ENCODE results near the gene CADPS. TPM values are rescaled to one million over a fixed set of nuclear protein-coding genes. Genes with fewer than 3 reads are reported as not detected.

Gene CADPS
- polyA plus RNA-seq, 10 donors: 1.0 to 5.4 (median 2.9) TPM

DNA sequence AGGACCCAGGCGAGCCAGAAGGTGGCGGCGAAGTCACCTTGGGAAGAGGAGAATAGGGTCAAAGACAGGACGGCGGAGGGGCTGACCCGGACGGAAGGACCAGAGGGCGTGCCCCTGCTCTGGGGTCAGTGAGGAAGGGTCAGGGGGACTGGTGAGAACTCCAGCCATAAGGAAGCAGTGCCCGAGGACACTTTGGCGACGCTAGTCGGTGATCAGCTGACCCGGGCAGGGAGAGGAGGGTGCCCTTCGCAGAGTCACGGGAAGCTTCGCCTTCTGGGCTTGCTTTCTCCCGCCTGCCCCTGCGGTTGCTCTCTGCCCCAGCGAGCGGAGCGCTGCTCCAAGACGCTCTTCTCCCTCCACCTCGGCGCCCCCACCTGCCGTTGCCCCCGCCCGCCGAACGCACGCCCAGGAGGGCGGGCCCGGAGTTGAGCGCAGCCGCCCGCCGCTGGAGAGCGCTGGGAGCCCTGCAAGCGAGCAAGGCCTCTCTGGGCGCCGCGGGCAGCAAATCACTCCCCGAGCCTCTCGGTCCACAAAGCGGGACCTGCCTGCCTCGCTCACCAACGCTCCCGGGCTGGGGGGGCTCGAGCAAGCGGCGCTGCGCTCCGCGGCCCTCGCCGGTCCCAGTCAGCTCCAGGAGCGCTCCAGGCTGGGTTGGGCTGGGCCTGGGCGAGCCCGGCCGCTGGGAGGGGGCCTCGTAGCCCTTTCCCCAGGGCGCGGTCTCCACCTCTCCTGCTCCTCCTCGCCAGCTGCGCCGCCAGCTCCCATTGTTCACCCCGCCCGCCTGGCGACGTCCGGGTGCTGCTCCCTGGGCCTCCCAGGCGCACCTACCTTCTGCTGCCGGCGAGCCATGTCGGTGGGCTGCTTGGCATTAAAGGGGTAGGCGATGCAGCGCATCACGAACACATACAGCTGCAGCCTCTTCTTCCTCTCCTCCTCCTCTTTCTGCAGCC lies 1.2 kb downstream of the CADPS start:
- peak; percentile 12 to 49 (median 34) for DNase-seq

DNA sequence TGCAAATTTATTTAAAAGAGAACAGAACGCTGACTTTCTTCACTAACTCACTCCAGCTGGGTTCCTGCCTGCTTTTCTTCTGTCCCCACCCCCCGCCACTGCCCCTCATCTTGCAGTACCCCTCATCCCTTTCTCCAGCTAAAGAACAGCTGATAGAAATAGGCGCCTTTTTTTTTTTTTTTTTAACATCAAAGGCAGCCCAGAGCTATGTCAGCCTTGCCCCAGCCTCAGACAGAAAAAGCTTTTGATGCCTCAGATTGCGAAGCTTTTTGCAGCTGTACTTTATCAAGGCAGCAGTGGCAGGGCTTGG lies 1.8 kb downstream of the CADPS start:
- DNase-seq: peak in 1 of 3 donors; percentile 14

DNA sequence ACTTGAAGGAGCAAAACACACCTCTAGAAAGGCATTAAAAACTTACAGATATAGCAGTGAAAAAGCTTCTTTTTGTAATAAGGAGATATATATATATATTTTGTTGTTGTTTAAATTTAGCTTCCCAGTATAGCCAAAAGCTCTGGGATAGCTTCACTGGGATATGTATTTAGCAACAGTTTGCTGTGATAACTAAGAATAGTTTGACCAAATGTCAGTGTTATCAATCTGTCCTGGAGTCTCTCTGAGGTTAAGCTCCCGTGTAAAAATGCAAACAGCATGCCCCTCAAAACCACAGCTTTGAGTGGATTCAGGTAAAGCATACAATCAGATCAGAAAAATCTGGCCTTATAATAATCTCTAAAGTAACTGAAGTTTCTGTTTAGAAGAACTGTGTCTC lies 2.9 kb downstream of the CADPS start:
- DNase-seq: no peak

DNA sequence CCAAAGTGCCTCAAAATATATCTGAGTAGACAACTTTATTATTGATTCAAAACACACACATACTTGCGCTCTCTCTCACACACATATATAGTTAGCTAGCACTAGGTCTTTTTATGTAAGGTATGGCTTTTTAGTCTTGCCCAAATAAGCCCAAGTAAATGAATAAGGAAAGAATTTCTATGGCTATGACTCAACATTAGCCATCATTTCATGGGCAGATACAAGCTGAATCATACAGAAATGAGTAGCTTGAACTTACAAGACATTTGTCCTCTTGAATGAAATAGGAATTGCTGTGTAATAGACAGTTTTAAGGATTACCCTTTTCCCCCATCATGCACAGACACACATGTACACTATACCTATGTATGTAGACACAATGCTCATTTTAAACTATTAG lies 4.9 kb downstream of the CADPS start:
- peak in 1 of 3 donors; percentile 64 for DNase-seq

DNA sequence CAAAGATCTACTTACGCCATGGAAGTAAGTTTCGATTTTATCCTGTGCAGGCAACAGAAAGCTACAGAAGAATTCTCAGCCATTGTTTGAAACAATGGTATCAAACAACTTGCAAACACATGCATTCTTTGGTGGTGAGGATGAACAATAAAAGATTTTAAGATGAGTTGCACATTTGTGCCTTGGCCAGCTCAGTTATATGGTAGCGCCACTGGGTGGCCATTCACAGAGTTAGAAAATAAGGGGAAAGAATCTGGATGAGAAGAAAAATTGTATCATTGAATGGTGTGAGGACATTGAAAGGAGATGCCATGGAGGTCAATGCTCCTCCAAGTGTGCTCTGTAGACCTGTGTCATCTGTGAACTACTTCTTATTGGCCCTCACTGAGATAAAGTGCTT lies 11.6 kb downstream of the CADPS start:
- DNase-seq: no peak

DNA sequence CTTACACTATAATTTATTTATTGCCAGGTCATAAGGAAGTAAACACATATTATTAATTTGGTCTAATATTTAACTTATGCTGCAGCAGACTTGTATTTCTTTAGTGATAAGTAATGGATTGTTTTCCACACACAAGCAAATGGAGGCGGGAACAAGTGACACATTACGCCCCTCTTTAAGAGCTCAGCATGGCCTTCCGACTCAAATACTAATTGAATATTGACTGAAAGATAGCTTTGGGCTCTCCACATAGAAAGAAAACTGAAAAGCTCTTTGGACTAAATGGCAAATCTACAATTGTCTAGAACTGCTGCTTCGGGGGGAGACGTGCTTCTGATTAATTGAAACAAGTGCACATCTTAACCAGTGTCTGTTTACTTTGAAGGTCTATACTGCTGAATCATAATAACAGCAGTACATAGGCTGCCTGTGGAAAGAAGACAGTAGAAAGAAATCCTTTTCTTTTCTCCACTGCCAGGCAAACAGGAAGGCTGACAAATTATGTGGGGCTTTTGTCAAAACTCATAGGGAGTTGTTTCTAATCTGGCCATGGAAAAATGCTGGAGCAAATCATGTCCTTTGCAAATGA lies 15.9 kb downstream of the CADPS start:
- no peak for DNase-seq

DNA sequence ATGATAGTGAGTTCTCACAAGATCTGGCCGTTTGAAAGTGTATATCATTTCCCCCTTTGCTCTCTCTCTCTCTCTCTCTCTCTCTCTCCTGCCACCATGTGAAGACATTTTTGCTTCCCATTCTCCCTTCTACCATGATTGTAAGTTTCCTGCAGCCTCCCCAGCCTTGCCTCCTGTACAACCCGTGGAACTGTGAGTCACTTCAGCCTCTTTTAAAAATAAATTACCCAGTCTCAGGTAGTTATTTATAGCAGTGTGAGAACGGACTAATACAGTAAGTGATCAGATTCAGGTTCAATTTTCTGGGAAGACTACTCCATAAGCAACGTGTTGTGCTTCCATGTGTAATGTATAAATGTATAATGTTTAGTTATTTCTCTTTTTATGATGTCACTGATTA lies 29.2 kb downstream of the CADPS start:
- no peak for DNase-seq

DNA sequence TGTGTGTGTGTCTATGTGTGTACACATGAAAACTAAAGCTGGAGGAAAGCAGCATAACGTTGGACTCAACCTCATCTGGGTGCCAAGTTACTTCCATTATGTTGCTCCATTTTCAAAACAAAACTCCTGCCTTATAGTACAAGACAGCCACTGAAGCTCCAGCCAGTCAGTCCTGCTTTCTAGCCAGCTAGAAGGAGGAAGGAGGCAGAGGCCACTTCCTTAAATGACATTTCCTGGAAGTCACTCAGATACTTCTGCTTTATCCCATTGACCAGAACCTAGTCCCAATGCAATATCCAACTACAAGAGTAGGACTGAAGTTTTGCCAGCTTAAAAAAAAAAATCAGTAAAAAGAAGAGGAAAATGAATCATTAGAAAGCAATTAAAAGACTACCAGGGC lies 31.7 kb downstream of the CADPS start:
- no peak for DNase-seq

DNA sequence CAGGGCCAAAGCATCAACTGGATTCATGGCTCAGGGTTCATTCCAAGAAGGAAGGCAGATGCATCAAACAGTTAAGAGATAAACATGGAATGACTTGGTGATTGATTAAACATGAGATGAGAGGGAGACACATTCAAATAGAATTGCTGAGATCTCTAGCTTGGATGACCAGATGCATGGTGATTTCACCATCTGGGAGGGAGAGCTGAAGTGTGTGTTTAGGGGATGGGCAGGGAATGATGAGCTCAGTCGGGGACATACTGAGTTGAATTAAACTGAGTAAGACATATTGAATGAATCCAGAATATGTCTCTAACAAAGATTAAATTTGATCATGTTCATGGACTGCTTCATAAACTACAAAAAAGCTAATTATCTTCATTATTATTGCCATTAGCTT lies 35.5 kb downstream of the CADPS start:
- DNase-seq: no peak

DNA sequence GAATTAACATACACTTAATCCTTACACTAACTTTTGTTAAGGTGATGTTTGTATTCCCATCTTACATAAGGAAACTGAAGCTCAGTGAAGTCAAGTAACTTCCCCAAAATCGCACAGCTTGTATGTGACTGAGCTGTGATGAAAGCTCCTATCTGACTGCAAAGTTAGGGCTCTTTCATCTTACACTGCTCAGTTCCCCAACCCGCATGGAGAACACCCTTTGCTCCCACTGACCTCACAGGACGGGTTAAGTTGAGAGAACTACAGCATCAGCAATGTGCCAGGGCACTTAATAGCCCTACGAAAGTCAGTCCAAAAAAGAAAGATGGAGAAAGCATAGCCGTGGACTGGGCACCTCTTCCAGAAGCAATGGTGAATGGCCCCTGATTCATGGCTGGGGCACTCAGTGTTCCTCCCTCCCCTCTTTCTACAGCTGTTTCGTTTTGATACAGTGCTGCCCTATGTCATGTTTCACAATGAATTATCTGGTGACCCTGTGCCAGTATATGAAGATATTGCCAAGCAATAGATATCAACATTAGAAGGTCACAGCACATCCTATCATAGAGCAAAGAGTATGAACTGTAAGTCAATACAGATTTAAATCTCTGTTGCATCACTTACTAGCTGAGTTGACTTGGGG lies 38.0 kb downstream of the CADPS start:
- DNase-seq: no peak

DNA sequence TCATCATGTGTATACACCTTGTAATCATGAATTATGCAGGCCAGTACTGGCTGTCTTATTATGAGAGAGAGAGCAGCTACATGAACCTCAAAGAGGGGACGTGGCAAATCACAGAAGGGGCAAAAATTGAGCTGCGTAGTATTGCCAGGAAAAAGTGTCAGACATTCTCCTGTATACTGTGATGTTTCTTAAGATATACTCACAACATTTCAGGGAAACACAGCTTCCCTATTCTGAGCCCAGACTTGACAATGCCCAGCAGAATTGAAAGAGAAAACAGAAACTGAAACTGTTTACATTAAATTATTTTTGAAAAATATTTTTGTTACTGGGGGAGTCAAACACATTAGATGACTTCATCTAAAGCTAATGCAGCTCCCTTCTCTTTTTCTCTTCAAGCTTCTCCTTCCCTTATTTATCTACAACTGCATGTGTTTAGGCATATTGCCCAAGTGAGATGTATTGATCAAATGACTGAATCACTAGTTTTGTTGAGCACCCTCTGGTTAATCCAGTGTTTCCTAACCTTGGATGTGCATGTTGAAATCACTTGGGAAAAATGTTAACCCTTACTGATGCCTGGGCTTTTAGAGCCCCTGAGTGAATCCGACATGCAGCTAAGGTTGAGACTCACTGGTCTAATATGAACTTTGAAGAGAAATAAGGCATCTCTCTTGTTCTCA lies 39.5 kb downstream of the CADPS start:
- peak in 1 of 3 donors; percentile 2 for DNase-seq

DNA sequence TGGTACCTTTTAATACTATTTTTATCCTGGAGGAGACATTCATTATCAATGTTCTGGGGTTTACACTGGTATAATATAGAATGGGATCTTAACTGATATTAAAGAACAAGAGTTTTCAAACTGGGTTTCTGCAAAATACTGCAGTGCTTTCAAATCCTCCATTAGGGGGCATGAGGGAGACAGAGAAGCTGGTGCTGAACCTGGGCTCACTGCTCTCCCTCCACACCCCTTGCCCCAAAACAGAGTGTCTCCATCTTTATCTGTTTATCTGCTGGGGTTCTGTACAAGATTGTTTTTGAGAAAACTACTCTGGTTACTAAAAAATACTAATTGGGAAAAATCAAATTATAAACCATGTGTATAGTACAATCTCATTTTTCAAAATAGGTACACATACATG lies 41.7 kb downstream of the CADPS start:
- DNase-seq: no peak

DNA sequence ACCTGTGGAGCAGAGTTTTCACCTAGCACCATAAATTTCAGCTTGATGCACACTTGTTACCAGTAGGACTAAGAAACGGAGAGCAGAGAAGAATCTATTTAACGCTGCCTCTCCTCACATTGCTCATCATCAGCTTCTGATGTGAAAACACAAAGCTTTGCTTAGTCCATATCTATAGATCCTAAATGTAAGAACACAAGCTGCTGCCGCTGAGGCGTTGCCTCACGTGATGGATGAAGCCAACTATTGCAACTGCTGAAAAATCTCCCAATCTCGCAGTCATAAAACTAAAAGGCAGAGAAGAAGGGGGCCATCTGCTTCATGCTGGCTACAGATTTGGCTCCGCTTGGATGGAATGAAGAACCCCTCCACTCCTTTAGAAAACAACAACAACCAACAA lies 42.7 kb downstream of the CADPS start:
- no peak for DNase-seq

DNA sequence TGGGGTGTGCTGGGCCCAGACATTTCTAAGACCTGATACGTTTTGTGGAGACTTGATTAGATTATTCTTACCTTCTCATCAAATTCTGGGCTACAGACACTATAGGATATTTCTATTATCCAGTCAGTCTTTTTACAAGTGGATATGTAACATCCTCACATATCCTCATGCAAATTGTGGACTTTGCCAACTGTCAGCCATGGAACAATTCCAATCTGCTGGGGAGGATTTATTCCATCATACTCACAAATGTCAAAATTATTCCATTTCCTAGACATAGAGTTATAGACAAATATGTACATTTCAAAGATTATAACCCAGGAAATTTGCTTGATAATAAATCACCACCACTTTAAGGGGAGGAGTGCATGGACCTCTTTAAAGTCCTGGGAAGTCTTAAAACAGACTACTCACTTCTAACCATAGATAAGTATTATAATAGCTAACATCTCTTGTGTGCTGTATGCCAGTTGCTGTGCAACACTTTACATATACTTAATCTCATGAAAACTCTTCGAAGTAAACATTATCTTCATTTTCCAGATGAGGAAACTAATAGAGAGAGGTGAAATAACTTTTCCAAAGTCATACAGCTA lies 44.4 kb downstream of the CADPS start:
- no peak for DNase-seq

DNA sequence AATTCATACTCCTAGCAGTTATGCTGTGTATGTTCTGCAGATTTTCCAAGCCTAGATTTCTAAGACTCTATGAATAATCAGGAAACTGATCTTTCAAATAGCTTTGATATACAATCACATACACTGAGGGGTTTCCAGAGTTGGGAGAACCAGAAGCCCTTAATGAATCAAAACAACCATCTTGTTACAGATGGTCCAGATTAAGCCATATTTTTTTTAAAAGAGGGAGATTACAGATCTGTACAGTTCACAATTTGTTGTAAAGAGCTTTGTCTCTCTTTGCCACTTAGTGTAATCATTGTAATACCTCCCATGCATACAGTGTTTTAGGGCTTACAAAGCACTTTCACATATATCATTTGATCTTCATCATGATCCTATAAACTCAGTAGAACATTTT lies 47.7 kb downstream of the CADPS start:
- no peak for DNase-seq

DNA sequence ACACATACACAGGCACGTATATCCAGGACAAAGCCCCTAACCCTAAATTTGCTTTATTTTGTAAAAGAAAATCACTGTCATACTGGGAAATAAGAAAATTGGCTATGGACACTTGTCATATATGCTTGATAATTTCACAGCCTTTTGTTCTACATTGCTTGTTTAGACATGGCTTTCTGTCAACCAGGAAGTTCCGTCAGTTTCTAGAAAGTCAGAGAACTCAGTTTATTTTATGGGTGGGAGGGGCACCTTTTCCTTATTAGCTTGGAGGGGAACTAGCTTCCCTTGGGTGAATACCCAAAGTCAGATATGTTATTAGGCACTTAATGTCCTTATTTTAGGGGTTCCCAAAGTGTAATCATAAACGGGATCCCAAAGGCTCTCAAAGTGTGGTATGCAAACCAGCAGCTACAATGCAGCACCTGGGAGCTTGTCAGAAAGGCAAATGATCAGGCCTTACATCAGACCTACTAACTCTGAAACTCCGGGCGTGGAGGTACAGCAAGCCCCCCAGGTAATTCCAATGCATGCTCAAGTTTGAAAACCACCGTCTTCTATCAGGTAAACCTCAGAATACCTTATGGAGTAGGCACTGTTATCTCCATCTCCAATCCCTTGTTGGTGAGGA lies 50.1 kb downstream of the CADPS start:
- no peak for DNase-seq

DNA sequence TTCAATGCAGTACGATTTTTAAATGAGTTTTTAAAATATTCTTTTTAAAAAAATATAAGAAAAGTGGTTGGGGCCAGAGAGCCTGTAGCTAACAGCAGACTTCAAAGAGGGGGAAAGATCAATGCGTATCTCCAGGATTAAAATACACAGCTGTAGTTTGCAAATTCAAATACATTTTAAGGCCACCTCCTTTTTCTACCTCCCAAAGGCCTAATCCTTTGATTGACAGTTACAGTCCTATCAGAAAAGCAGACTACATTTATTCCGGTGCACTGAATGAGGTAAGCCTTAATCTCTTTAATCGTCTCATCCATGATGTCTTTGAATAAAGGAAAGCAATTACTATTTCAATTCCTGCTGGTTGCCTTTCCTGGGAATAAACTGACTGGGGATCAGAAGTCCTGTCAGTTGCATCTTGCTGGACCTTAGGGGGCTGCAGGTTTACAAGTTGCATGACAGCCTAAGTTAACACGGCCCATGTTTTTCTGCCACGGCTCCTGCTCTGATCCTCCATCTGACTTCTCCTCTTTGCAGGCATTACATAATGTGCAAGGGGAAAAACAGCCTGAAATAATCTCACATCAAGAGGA lies 51.7 kb downstream of the CADPS start:
- DNase-seq: no peak

DNA sequence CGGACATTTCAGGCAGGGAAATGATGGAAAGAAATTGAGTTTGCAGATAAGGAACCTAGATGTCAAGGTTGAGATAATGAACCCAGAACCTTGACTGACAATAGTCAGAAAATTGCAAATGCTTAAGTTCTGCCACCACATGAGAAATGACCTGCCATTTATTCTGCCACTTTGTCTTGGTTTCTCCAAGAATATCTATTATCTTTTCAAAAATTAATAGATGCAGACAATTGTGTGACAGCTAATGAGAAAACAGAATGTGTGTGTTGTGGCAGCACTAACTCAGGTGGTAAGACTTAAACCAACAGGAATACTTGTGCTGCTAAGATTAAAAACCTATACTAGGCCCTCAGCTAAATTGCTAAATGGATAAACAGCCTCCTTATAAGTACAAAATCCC lies 52.3 kb downstream of the CADPS start:
- no peak for DNase-seq

DNA sequence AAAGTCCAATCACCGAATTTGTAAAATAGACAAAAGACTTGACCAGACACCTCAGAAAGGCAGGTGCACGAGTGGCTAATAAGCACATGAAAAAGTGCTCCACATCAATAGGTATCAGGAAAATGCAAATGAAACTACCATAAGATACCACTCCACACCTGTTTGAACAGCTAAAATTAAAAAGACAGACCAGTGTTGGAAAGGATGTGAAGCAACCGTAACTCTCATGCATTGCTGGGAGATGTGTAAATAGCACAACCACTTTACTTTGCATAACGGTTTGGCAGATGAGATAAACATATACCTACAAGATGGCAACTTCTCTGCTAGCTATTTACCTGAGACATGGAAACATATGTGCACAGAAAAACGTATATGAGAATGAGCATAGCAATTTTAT lies 56.9 kb downstream of the CADPS start:
- no peak for DNase-seq

DNA sequence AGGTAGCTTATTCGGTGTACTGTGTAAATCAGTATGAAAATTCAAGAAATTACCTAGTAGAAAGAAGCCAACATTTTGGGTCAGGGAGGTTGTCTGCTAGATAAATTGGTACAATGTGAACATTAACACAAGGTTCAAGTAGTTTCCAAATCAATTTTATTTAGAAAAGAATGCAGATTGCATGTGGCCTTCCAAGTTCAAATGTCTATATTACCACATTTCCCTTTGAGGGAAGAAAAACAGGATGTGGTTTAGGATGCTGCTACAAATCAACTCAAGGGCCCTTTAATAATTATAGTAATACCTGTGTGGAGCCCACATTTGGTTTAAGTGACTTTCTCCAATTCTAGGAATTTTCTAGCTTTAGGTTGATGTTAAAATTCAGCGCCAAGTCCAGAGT lies 57.5 kb downstream of the CADPS start:
- no peak for DNase-seq

DNA sequence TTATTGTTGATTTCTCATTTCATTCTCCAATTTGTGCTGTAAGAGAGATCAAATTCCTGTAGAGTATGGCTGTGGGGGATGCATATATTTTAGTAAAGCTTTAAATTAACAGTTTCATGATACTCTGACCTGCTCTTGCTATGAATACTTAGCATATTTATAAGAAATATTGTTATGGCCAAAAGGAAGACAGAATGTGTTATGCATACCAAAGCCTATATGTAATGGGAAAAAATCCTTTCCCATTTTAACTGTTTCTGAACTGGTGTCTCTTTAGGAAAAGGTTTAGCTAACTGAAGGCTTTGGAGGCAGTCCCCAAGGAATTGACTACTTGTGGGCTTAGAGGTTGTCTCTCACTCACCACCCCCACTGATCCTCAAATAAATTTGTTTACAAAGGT lies 59.2 kb downstream of the CADPS start:
- DNase-seq: peak in 2 of 3 donors; percentile 3 to 15
